Measurements from ENCODE around the gene VCL. TPM values are rescaled to one million over a fixed set of nuclear protein-coding genes. Genes with fewer than 3 reads are reported as not detected.

Gene VCL
- total RNA-seq, 2 experiments from 2014 or later = 13.4 to 14.4 TPM

DNA sequence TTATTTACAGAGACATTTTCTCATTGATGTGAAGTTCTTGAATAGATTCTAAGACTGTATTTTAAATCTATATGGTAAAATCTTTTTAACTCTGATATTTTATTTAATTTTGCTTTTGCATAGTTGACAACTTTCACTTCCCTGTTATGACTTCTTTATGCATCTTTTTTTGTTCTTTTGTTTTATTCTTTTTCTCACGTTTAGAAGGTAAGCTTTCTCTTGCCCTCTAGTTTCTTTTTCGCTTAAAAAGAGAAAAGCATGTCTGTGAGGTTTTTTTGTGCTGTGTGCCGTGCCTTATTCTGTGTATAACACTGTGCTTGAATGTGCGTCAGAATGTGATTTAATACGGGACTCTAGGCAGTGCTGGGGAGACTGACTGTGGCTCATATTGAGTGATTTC lies 78.0 kb downstream of the VCL start:
- Mint-ChIP-seq H3K9me3 (no peaks in the 10 kb centered on the region), H3K4me1 (ENCODE audit: low read depth) (peaks cover 20% of the 10 kb centered on the region), H3K4me3 (no peak overlapping the region), H3K27ac (no peak overlapping the region), H3K27me3 (ENCODE audit: low read depth) (no peaks in the 10 kb centered on the region), H3K36me3 (ENCODE audit: low read depth) (peaks cover 3% of the 10 kb centered on the region)
- CTCF ChIA-PET = interaction anchor here (0.5 to 2.2 kb wide), 4 partner anchors 20 to 196 kb away, joined by 4 to 8 read pairs (median 4); no protein-coding TSS in a partner anchor
- intact Hi-C loops (cut with micrococcal nuclease) = no loop called here
- DNase-seq = no peak

DNA sequence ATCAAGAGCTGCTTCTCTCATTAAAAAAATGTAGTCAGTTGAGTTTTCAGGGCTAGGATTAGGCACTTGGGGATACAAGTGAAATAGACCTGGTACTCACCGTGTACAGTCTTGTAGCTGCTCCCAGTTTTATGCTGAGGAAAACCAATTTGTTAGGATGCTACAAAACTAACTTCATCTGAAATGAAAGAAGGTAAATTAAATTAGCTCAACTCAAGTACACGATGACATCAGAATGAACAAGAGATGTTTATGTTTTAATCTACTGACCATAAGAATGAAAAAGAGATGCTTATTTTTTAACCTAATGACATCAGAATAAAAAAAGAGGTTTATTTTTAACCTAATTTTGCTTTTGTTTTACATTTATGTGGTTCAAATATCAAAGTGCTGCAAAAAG lies 79.0 kb downstream of the VCL start:
- CTCF ChIA-PET = interaction anchor here (1.3 to 2.2 kb wide), 3 partner anchors 136 to 198 kb away, joined by 4 to 8 read pairs (median 5); no protein-coding TSS in a partner anchor
- H3K27me3 Mint-ChIP-seq (ENCODE audit: low read depth) = no peaks in the 10 kb centered on the region
- no peak for DNase-seq
- no peak overlapping the region for H3K27ac Mint-ChIP-seq
- intact Hi-C loops (cut with micrococcal nuclease) = no loop called here
- no peak overlapping the region for H3K4me3 Mint-ChIP-seq
- peaks cover 1% of the 10 kb centered on the region for H3K36me3 Mint-ChIP-seq (ENCODE audit: low read depth)
- H3K4me1 Mint-ChIP-seq (ENCODE audit: low read depth) = peaks cover 20% of the 10 kb centered on the region
- no peaks in the 10 kb centered on the region for H3K9me3 Mint-ChIP-seq

DNA sequence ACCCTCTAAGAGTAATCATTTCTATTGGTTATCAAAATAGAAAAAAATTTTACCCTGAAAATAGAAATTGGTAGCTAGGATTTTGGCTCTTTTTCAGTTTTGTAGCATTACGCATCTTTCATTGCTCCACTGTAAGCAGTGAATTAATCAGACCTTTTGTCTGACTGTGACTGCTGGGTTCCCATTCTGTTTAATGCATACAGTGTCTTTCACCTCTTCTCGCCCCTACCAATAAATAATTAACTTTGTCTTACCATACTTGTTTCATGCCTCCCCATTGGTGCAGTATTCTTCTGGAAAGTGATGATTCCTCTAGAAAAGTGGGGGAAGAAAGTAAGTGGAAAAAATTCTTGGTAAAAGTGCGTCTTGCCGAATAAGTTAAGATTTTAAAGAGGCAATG lies 79.5 kb downstream of the VCL start:
- H3K27ac Mint-ChIP-seq = no peak overlapping the region
- no peak overlapping the region for H3K4me3 Mint-ChIP-seq
- H3K36me3 Mint-ChIP-seq (ENCODE audit: low read depth) = peaks cover 1% of the 10 kb centered on the region
- H3K27me3 Mint-ChIP-seq (ENCODE audit: low read depth) = no peaks in the 10 kb centered on the region
- intact Hi-C loops (cut with micrococcal nuclease) = no loop called here
- no peaks in the 10 kb centered on the region for H3K9me3 Mint-ChIP-seq
- CTCF ChIA-PET = no interaction called here
- DNase-seq = no peak
- H3K4me1 Mint-ChIP-seq (ENCODE audit: low read depth) = peaks cover 20% of the 10 kb centered on the region

DNA sequence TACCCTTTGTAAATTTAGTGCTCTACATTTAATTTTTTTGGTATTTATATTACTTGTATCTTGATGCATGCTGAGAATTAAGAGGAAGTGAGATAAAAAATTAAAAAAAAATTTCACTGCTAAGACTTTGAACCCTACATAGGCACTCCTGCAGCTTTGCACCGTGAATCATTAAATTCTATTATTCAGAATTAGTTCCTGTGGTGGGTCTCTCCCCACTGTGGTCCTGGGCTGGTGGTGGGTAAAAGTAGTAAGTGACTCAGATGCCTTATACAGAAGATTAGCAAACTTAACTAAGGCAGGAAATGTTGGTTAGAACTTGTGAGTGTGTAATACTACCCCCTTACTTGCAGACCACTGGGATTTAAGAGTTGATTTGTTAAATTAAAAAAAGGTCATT lies 80.1 kb downstream of the VCL start:
- no peaks in the 10 kb centered on the region for H3K9me3 Mint-ChIP-seq
- H3K36me3 Mint-ChIP-seq (ENCODE audit: low read depth) = peaks cover 1% of the 10 kb centered on the region
- no peak overlapping the region for H3K27ac Mint-ChIP-seq
- intact Hi-C loops (cut with micrococcal nuclease) = no loop called here
- CTCF ChIA-PET = no interaction called here
- H3K27me3 Mint-ChIP-seq (ENCODE audit: low read depth) = no peaks in the 10 kb centered on the region
- DNase-seq = peak; percentile 40
- peaks cover 20% of the 10 kb centered on the region for H3K4me1 Mint-ChIP-seq (ENCODE audit: low read depth)
- H3K4me3 Mint-ChIP-seq = no peak overlapping the region

DNA sequence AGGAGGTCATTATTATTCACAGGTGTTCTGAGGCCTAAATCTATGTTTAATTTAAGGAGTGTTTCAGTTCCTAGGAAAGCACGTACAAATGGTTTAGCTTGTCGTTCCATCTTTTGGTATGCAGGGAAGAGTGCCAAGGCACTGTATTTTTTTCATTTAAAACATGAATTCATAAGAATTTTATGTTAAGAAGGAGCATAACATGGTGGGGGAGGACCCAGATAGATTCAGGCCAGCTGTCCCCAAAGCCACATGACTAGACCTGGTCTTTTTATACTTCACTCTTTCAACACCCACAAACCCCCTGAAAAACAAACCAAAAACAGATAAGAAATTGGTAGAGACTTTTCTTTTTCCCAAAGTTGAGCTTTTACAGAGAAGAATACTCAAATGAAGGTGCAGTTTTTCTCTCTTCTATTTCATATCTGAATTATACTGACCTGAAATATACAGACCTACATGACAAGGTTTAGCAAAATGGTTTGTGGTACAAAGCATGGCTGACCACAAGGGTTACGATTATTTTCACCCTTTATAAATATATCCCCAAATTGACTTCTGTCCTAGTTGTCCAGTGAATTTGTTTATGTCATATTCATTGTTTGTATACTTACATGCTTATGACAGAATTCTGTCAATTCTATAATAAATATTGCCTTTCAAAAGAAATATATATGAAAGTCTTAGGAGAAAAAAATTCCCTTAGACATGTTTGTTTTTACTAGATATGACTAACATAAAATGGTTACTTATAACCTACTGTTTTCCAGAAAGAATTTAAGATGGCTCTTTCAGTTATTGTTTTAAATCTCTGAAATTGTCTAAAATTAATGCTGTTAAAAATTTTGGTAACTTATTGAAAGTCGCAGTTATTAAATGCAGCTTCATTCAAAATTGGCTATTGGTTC lies 81.4 kb downstream of the VCL start:
- no peak for DNase-seq
- Mint-ChIP-seq H3K36me3 (ENCODE audit: low read depth) (peaks cover 1% of the 10 kb centered on the region), H3K9me3 (no peaks in the 10 kb centered on the region), H3K27ac (no peak overlapping the region), H3K27me3 (ENCODE audit: low read depth) (no peaks in the 10 kb centered on the region), H3K4me1 (ENCODE audit: low read depth) (peaks cover 20% of the 10 kb centered on the region), H3K4me3 (no peak overlapping the region)
- CTCF ChIA-PET = interaction anchor here (0.6 to 5.0 kb wide), 7 partner anchors 12 to 192 kb away, joined by 3 to 48 read pairs (median 3); no protein-coding TSS in a partner anchor
- intact Hi-C loops (cut with micrococcal nuclease) = no loop called here

DNA sequence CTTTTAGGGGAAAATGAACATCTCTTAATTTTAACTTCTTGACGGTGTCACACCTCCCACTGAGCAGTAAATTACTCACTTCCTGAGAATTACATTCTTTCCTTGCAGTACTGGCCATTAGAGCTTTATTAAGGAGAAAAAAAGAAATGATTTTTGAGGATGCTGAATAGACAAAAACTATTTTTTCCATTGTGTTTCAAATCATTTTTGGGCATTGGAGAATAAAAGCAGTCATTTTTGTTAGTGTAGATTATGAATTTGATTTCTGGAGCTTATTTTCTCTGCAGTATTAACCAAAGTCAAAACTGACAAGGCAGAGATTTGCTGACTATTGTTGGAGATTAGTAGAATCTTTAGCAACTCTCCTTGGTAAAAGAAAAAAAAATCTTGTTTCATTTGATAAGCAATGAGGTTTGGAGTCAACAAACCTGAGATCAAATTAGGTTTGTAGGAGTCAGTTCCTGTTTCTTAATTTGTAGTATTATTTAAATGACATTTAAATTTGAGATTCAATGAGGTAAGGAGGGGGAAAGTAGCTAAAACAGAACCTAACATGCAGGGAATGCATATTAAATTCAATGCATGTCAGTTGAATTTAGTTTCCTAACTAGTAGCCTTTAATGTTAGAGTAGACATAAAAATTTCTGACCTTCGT lies 82.1 kb downstream of the VCL start:
- Mint-ChIP-seq H3K36me3 (ENCODE audit: low read depth) (peaks cover 1% of the 10 kb centered on the region), H3K9me3 (no peaks in the 10 kb centered on the region), H3K27me3 (ENCODE audit: low read depth) (no peaks in the 10 kb centered on the region), H3K27ac (no peak overlapping the region), H3K4me1 (ENCODE audit: low read depth) (peaks cover 22% of the 10 kb centered on the region), H3K4me3 (no peak overlapping the region)
- CTCF ChIA-PET = interaction anchor here (1.0 to 5.0 kb wide), 11 partner anchors 9 to 198 kb away, joined by 3 to 48 read pairs (median 3); no protein-coding TSS in a partner anchor
- intact Hi-C loops (cut with micrococcal nuclease) = loop anchor here (2.0 to 5.0 kb wide), 3 partner anchors 123 to 233 kb away; no protein-coding TSS in a partner anchor
- DNase-seq = no peak

DNA sequence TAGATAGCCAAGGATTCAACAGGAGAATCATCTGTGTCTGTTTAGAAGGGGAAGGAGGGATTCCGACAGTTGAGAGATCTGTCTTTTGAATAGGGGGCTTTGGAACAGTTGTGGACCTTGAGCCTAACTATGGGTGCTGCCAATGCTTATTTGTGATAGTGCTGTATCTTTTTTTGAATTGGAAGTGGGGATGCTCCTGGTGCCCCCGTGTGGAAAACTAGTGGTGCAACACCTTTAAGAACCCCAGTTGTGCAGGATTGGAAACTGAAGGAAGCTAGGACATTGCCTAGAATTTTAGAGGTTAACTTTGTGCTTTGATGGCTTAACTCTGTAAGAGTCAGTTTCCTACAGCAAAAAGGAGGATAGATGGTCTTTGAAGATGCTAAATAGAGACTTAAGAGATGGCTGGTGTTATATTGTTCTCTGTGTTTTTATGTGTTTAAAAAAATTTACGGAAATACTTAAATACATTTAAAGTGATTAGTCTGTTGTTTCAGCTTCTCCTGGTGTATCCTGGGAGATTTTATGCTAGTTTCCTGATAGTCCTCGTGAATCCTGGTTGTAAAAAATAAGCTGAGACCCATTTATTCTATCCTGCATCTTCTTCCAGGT lies 83.4 kb downstream of the VCL start:
- no peak overlapping the region for H3K27ac Mint-ChIP-seq

DNA sequence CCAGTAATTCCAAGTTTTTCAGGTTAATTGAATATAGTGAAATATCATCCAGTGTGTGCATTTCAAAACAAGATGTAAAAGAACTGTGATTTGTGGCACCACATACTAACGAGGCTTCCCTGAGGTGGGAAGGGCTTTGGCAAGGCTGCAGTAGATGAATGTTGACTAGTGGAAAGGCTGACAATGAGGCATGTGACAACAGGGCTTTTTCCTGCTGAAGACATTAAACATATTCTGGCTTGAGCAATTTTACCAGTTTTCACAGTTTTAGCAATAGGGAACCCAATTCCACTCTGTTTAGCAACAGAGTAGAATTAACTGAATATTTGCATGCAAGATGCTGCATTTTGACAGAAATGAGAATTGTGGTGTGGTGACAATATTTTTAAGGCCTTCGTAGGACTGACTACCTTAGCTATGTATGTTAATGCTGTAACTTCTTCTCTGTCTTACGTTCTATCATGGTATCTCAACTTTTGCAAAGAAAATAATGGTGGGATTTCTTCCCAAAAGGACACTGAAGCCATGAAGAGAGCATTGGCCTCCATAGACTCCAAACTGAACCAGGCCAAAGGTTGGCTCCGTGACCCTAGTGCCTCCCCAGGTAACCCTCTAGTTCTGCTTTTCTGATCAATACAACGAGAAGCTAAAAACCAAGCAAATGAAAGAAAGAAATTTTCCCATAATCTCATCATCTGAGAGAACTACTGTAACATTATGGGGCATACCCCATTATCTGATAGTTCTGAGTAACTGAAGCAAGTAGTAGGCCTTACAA lies 84.2 kb downstream of the VCL start:
- no peak for DNase-seq
- Mint-ChIP-seq H3K36me3 (ENCODE audit: low read depth) (no peaks in the 10 kb centered on the region), H3K27me3 (ENCODE audit: low read depth) (no peaks in the 10 kb centered on the region), H3K9me3 (no peaks in the 10 kb centered on the region), H3K27ac (no peak overlapping the region), H3K4me3 (no peak overlapping the region), H3K4me1 (ENCODE audit: low read depth) (peaks cover 23% of the 10 kb centered on the region)
- CTCF ChIA-PET = interaction anchor here (0.6 to 5.0 kb wide), 22 partner anchors 10 to 262 kb away, joined by 3 to 48 read pairs (median 4); no protein-coding TSS in a partner anchor
- intact Hi-C loops (cut with micrococcal nuclease) = loop anchor here (1.0 to 5.0 kb wide), 5 partner anchors 27 to 235 kb away; no protein-coding TSS in a partner anchor

More for the DNA sequence above, 83.4 kb downstream of the VCL start:
- Mint-ChIP-seq H3K27me3 (ENCODE audit: low read depth) (no peaks in the 10 kb centered on the region), H3K4me1 (ENCODE audit: low read depth) (peaks cover 23% of the 10 kb centered on the region), H3K9me3 (no peaks in the 10 kb centered on the region), H3K36me3 (ENCODE audit: low read depth) (no peaks in the 10 kb centered on the region), H3K4me3 (no peak overlapping the region)
- intact Hi-C loops (cut with micrococcal nuclease) = loop anchor here (1.0 to 5.0 kb wide), 5 partner anchors 26 to 234 kb away; no protein-coding TSS in a partner anchor
- CTCF ChIA-PET = interaction anchor here (0.6 to 5.0 kb wide), 24 partner anchors 8 to 261 kb away, joined by 3 to 48 read pairs (median 4); no protein-coding TSS in a partner anchor
- peak; percentile 56 for DNase-seq

DNA sequence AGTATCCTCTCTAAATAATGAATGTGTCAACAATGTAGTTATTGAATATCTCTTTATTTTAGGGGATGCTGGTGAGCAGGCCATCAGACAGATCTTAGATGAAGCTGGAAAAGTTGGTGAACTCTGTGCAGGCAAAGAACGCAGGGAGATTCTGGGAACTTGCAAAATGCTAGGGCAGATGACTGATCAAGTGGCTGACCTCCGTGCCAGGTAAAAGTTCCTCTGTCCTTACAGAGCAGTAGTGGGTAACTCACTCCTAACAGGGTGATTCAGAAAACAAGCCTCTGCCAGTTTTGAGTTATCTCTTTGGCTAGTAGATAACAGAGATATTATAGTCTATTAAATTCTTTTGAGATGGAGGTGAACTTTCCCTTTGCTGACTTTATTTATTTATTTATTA lies 85.4 kb downstream of the VCL start:
- intact Hi-C loops (cut with micrococcal nuclease) = loop anchor here (5.0 kb wide), 2 partner anchors 141 to 236 kb away; no protein-coding TSS in a partner anchor
- CTCF ChIA-PET = interaction anchor here (1.5 to 5.0 kb wide), 3 partner anchors 126 to 196 kb away, joined by 5 to 48 read pairs (median 17); no protein-coding TSS in a partner anchor
- Mint-ChIP-seq H3K27ac (no peak overlapping the region), H3K4me1 (ENCODE audit: low read depth) (peaks cover 20% of the 10 kb centered on the region), H3K36me3 (ENCODE audit: low read depth) (no peaks in the 10 kb centered on the region), H3K4me3 (no peak overlapping the region), H3K27me3 (ENCODE audit: low read depth) (no peaks in the 10 kb centered on the region), H3K9me3 (no peaks in the 10 kb centered on the region)
- no peak for DNase-seq

DNA sequence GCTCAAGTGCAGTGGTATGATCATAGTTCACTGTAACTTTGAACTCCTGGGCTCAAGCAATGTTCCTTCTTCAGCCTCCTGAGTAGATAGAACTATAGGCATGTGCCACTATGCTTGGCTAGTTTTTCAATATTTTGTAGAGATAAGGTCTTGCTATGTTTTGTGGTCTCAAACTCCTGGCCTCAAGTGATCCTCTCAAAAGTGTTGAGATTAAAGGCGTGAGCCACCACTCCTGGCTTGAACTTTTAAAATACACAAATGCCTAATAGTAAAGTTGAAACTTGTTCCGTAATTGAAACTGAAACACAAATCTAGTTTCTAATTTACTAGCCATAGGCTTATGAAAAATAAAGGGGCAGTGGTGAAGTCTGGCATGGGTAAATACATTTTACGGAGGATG lies 87.0 kb downstream of the VCL start:
- Mint-ChIP-seq H3K4me3 (no peak overlapping the region), H3K36me3 (ENCODE audit: low read depth) (no peaks in the 10 kb centered on the region), H3K9me3 (no peaks in the 10 kb centered on the region), H3K27ac (no peak overlapping the region), H3K4me1 (ENCODE audit: low read depth) (peaks cover 6% of the 10 kb centered on the region), H3K27me3 (ENCODE audit: low read depth) (no peaks in the 10 kb centered on the region)
- intact Hi-C loops (cut with micrococcal nuclease) = loop anchor here (5.0 kb wide), 2 partner anchors 143 to 238 kb away; no protein-coding TSS in a partner anchor
- DNase-seq = no peak
- CTCF ChIA-PET = no interaction called here

DNA sequence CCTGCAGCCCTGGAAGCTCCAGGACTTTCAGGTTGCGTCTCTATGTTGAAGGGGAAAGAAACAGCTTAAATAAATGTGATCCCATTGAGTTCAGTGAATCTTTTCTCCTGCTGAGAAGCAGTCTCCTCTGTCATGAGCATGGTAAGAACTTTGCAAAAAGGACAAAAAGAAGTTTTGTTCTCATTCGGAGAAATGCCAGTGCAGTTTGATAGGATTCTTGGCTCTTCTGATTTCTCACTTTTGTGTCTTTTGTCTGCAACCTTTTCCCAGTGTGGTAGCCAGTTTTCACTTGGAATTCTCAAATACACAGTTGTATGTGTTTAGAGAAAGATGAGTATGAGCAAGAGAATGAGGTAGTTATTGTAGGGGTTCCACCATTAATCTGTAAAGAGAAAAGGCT lies 88.4 kb downstream of the VCL start:
- H3K4me3 Mint-ChIP-seq = no peak overlapping the region
- no peaks in the 10 kb centered on the region for H3K9me3 Mint-ChIP-seq
- intact Hi-C loops (cut with micrococcal nuclease) = no loop called here
- peaks cover 2% of the 10 kb centered on the region for H3K36me3 Mint-ChIP-seq (ENCODE audit: low read depth)
- CTCF ChIA-PET = interaction anchor here (1.0 kb wide), 1 partner anchor 19 kb away, joined by 4 read pairs; no protein-coding TSS in a partner anchor
- no peaks in the 10 kb centered on the region for H3K27me3 Mint-ChIP-seq (ENCODE audit: low read depth)
- H3K4me1 Mint-ChIP-seq (ENCODE audit: low read depth) = peaks cover 4% of the 10 kb centered on the region
- H3K27ac Mint-ChIP-seq = no peak overlapping the region
- no peak for DNase-seq
